GM19035 (cell line): ENCODE results near the gene SLC25A13.
"Not testable (repeated sequence)": the region's sequence is repeated elsewhere in the genome, so short reads cannot be mapped to it uniquely, and the experiment has no call there.

Experiments
- ATAC-seq: cut with Tn5 transposase; IDR thresholded peaks from one replicate; pipeline ENCODE4 v1.9.1; 2021; ENCODE audit not compliant: unreplicated experiment

Gene SLC25A13

DNA sequence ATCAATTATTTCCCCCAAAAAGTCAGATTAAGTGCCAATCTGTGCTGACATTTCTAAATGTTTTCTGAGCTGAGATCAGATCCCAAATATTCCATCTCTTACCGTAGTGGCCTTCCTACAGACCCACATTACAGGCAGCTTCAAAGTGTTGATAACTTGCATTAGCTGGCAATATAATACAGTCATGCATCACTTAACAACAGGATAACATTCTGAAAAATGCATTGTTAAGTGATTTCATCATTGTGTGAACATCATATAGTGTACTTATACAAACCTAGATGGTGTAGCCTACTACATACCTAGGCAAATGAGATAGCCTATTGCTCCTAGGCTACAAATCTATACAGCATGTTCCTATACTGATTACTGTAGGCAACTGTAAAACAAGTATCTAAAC is 22.4 kb downstream of the SLC25A13 start:
- no peak for ATAC-seq

- no peak for ATAC-seq
Observed at GRCh38 chr7:96297876-96298275, 24.0 kb downstream of the SLC25A13 start.

DNA sequence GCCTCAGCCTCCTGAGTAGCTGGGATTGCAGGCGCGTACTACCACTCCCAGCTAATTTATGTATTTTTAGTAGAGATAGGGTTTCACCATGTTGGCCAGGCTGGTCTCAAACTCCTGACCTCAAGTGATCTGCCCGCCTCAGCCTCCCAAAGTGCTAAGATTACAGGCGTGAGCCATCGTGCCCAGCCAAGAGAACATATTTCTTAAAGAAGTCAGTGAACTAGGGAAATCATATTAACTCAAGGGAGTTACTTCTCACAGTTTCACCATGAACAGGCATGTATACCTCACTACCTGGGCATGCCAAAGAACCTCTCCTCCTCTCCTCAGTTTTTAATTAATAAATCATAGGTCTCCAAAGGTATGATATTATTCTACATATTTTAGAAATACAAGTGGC is 24.5 kb downstream of the SLC25A13 start:
- ATAC-seq: not testable (repeated sequence)

DNA sequence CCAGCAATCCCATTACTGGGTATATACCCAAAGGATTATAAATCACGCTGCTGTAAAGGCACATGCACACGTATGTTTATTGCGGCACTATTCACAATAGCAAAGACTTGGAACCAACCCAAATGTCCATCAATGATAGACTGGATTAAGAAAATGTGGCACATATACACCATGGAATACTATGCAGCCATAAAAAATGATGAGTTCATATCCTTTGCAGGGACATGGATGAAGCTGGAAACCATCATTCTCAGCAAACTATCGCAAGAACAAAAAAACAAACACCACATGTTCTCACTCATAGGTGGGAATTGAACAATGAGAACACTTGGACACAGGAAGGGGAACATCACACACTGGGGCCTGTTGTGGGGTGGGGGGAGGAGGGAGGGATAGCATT is 28.0 kb downstream of the SLC25A13 start:
- not testable (repeated sequence) for ATAC-seq

DNA sequence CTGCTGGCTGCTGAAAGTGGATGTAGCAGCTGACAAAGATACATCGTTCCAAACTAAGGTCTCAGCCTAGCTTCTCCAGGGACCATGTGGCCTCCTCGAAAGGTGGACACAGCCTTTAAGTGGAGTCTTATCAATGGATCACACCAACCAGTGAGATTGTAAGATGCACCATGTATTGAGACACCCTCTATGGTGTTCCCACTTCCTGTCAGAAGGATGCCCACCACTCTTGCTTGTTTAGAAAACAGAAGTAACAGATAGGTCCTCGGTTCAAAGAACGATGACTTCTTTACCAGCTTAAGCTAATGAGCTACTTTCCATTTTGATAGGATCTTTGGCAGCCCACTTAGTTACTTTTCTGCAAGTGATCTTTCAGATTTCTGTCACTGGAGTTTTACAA is 34.3 kb downstream of the SLC25A13 start:
- ATAC-seq: no peak

DNA sequence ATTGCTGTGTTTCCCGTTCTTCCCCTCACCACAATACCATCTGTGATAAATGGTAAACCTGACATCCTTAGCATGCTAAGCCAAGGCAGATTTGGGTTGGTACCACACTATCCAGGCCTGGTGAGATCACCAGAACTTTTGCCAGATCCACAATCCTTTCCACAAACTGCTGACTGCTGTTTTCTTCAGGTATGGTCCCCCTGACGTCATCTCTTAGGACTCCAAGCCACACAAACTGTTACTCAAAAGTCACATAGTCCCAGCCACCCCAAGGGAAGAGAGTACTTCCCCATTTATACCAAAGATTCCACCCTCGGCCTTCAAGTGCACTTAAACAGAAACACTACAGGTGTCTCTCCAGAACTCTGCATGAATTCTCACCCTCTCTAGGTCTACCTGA is 34.8 kb downstream of the SLC25A13 start:
- ATAC-seq: peak; percentile 42

DNA sequence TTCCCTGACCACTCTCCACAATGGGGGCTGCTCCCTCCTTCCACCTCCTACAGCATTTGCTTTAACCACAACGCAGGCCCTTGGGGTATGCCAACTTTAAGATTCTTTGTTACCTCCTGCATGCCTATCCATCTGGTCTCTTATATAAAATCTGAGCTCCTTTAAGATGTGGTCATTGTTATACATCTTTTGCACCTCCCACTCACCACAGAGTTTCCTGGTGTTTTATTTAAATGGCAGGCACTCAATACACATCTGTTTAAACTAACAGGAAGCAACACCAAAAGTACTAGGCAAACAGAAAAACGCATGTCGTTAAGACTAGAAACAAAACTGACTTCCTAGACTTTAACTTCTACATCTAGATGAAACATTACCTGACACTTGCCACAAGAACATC is 36.3 kb downstream of the SLC25A13 start:
- ATAC-seq: peak; percentile 57

DNA sequence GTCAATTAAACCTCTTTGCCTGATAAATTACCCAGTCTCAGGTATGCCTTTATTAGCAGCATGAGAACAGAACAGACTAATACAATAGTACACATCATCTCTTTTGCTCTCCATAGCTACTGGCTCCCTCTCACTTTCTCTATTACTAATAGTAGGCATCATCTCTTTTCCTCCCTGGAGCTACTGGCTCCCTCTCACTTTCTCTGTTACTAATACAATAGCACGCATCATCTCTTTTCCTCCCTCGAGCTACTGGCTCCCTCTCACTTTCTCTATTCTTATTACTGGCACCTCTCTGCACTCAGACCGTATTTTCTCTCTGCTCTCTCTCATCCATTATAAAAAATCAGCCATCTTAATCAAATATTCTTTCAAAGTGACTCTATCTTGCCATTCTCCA is 37.1 kb downstream of the SLC25A13 start:
- no peak for ATAC-seq

DNA sequence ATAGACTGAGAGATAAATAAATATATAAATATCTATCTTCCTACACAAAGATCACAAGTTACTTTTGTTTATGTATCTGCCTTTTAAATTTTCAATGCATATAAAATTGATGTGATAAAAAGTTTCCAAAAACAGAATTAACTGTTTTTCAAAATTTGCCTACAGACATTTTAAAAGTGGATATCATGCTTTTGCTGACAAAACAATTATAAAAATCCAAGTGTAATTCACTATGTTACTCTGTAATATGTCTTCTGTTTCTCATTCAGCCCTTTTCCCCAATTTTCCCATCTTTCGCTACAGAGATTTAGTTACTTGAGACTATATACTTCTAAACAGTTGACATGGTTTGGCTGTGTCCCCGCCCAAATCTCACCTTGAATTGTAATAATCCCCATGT is 37.7 kb downstream of the SLC25A13 start:
- no peak for ATAC-seq

- no peak for ATAC-seq
Observed at GRCh38 chr7:96282835-96283234, 39.1 kb downstream of the SLC25A13 start.

DNA sequence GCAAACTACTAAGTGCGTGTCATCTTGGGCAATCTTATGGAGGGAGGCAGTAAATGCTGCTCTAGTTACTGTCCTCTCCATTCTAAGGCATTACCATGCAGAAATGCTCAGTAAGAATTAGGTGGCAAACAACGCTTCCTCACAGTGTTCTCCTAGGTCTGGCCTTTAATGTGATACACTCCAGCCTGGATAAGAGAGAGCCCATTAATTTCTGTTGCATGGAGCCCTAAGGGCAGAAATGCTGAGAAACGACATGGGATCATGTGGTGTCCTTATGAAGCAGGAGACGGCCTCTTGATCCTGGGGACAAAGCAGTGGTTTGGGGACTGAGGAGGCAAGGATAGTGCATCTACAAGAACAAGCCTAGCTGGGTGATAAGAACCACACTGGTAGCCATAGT is 44.0 kb downstream of the SLC25A13 start:
- no peak for ATAC-seq

DNA sequence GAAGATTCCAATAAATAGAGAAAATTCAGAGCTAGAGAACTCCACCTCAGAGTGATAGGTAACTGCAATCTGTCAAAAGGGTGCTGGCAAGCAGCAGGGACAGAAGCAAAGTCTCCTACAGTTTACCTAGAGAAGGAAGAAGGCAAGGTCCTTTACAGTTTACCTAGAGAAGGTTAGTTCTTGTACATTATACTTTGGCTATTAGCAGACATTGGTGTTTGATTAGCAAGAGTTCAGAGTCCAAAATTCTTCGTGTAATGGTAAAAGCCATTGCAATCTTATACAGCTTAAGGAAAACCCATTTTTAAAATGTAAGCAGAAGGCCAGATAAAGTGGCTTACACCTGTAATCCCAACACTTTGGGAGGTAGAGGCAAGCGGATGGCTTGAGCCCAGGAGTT is 45.9 kb downstream of the SLC25A13 start:
- no peak for ATAC-seq

DNA sequence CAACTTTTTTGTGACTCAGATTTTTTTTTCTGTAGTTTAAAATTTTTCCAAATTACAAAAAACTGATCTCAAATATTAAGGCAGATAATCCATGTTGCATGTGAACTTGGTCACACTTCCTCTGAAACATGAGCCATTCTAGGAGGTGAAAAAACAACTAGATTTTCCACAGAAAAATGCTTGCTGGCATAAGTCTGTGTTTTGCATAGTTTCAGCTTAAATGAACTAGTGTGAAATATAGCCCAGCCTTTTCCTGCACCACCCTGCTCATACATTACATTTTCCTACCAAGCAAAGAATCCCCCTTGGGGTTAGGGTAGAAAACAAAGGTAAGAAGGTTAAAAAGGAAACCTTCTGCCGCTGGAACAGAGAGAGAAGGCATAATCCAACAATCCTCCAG is 48.2 kb downstream of the SLC25A13 start:
- no peak for ATAC-seq

DNA sequence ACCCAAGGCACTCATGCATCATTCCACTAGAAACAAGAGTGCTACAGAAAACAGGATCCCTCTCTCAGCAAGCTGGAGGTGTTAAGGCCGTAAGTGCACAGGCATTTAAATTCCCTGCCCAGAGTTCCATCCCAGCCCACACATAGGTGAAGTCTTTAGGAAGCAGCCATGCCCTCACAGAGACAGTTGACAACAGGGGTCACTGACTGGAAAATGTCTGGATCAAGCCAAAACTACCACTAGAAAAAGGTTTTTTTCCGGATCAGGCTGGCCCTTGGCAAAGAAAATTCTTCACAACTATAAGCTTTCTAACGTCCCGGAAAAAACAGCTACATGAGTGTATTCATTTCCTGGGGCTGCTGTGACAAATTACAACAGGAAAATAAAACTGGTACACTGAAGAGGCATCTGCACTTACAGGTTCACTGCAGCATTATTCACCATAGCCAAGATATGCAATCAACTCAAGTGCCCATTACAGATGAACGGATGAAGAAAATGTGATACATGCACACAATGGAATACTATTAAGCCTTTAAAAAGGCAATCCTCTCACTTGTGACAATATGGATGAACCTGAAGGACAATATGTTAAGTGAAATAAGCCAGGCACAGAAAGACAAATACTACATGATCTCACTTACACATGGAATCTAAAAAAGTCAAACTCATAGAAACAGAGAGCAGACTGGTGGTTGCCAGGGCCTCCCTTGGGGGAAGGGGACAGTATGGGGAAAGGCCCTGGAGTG is 52.5 kb downstream of the SLC25A13 start:
- no peak for ATAC-seq

DNA sequence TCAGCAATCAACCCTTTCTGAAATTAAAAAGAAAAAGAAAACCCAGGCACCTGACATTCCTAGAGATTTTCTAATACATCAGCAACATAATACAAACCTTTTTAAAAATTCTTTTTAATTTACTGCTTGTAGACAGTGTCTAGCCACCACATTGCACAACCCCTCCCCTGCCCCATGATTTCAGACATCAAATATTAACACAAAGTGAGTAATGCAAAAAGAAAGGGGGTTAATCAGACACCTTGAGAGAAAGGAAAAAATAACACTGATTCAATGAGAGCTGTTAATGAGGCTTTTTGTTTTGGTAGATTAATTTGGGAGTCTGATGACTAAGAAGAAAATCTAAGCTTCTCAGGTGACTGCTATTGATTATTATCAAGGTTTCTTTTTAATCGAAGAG is 55.3 kb downstream of the SLC25A13 start:
- no peak for ATAC-seq

DNA sequence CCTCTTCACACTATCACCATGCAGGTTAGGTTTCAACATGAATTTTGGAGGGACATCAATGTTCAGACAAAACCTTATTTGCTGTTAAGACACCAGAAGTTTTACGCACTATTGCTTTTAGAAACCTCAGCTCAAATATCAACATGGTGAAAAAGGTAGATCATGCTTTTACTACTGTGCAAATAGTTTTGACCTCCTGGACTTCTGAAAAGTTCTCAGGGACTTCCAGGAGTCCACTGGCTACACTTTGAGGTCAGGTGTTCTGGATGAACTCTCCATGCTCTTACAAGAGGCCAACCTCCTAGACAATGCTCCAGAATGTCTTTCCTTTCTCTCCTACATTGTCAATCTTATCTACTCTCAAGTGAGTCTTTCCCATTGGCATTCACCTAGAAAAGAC is 55.9 kb downstream of the SLC25A13 start:
- no peak for ATAC-seq

GRCh38 chr7:96253964-96254363 is 67.9 kb downstream of the SLC25A13 start:
- no peak for ATAC-seq

DNA sequence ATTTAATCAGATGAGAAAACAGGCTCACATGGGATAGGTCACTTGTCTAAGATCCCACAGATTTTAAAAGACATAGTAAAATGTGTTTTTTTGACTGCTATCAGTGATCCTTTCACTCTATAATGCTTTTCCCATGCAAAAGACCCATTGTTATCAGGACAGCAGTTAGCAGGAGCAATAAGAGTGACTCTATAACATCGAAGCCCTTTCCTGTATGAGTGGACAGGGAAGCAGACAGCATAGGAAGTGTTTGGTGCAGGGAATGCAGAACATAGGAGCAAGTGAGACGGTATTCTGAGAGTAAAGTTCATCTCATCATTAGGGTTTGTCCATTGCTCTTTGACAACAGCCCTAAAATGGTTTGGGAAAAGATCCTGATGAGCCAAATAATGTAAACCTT is 68.5 kb downstream of the SLC25A13 start:
- ATAC-seq: no peak

DNA sequence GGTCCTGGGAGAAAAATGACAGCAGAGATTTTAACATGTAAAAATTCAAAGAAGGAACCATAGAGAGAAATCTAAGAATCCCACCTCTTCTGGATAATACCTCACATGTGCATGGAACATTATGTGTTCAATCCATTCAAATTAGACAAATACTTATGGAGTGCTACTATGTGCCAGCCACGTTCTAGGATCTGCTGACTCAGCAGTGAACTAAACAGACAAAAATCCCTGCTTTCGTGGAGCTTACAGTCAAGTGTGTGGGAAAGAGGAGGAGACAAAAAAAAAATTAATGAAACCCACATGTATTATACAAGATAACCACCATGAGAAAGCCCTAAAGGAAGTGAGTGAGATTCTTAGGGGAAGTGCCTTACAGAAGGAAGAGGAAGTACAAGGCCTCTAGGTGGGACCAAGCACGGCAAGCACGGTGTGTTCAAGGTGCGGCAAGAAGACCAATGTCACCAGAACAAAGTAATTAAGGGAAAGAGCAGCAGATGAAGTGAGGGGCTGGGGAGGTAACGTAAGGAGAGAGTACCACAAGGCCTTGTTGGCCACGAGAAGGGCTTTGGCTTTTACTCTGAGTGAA is 71.0 kb downstream of the SLC25A13 start:
- no peak for ATAC-seq

DNA sequence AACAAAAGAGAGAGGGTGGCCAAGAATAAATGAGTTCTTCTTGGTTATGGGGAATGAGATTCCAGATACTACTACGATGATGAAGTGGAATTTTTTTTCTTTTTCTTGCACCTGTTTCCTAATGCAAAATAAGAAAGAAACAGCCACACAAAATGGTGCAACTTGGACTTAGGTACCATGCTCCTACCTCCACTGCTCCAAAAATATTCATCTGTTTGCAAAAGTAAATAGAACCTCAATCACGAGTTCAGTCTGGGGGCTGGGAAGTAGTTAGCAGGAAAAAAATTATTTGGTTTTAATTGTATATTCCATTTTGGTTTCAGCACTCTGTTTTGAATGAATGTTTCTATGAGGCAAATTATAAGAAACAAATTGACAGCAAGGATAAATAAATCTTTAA is 73.5 kb downstream of the SLC25A13 start:
- ATAC-seq: no peak

DNA sequence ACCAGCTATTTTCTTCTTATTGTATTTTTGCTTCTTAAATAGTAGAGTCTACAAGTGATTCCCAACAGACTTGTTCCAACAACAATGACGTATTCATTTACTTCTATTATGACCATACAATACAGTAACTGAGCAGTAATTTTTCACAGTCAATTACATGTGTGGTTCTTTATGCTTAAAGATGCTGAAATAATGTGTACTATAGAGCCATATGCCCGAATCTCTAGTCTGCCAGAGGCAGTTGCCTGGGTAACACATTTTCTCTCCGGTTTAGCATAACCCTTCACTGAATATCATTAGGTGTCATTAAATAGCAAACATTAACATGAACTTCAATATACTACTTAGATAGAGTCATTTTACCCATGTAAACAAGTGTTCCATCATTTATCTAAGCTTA is 75.0 kb downstream of the SLC25A13 start:
- ATAC-seq: no peak

DNA sequence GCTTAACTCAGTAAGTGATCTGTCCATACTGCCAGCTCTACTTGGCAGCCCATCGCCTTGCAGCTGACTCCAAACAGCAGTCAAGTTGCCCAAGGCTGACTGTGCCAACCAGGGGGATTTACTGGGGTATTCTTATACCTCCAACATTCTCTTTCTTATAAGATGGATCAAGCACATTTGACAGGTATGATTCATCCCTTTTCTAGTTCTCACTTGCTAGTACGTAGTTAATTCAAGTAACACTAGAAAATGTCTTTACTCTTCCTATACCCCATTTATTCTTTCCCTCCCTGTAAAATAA is 77.0 kb downstream of the SLC25A13 start:
- no peak for ATAC-seq
